ENCODE data around the gene MASP1.

- TF ChIP-seq BHLHE40 (IDR thresholded peaks at IDR 0.05; ENCODE audit: low read depth, low read length) (no peak), CTCF (conservative IDR thresholded peaks at IDR 0.05; ENCODE audit: low read depth, low read length) (no peak), POLR2A (IDR thresholded peaks at IDR 0.05; ENCODE audit: low read depth, low read length) (no peak), SMC3 (IDR thresholded peaks at IDR 0.05; ENCODE audit: low read depth, low read length) (no peak), RAD21 (IDR thresholded peaks at IDR 0.05; ENCODE audit: low read length) (no peak), RFX5 (IDR thresholded peaks at IDR 0.05; ENCODE audit: low read depth, low read length) (no peak), MAFK (IDR thresholded peaks at IDR 0.05; ENCODE audit: low read depth, low read length) (no peak), NFE2L2 (IDR thresholded peaks at IDR 0.05; ENCODE audit: low read depth, low read length) (no peak), RCOR1 (IDR thresholded peaks at IDR 0.05; ENCODE audit: insufficient replicate concordance, low read length) (no peak), MAZ (IDR thresholded peaks at IDR 0.05; ENCODE audit: borderline replicate concordance, low read depth, low read length) (no peak)
These were observed 26.0 kb downstream of the MASP1 start for GRCh38 chr3:187265461-187265955.

All from IMR-90 (cell line).